Measurements from ENCODE around the gene EIF3F. TPM values are rescaled to one million over a fixed set of nuclear protein-coding genes. Genes with fewer than 3 reads are reported as not detected.

The EIF3F gene
- polyA plus RNA-seq, 2 of the 4 experiments (the other 2 are of a cell fraction) = 119 to 293 TPM

- ChIA-PET CTCF (interaction anchor here (1.7 to 1.8 kb wide), 2 partner anchors 12 to 15 kb away, joined by 4 read pairs; partner anchors contain the start of gene EIF3F), POLR2A (no interaction called here)
- Histone ChIP-seq H3K4me1 (no peaks in the 10 kb centered on the region; the same call in 2 of the 3 replicates), H3K4me2 (no peak overlapping the region), H3K27ac (no peak overlapping the region), H3K9me3 (no peaks in the 10 kb centered on the region), H3K4me3 (no peak overlapping the region)
- FAIRE-seq = no peak
- no peak for DNase-seq (ENCODE audit: low read depth in 1 of 2, low spot score in 1 of 2)
- TF ChIP-seq BCL3 (IDR thresholded peaks at IDR 0.05) (no peak), NFE2L2 (conservative IDR thresholded peaks at IDR 0.05; ENCODE audit: low read length) (no peak), SMC3 (IDR thresholded peaks at IDR 0.05) (no peak), PHF8 (IDR thresholded peaks at IDR 0.05; ENCODE audit: borderline replicate concordance, low read depth) (no peak), GATA3 (IDR thresholded peaks at IDR 0.05; ENCODE audit: borderline replicate concordance) (no peak), NPAS2 (CRISPR knock-in tag; IDR thresholded peaks at IDR 0.05; ENCODE audit: borderline replicate concordance) (no peak), HMGXB4 (CRISPR knock-in tag; IDR thresholded peaks at IDR 0.05; ENCODE audit: borderline replicate concordance) (no peak), HES2 (IDR thresholded peaks at IDR 0.05) (no peak), MAZ (IDR thresholded peaks at IDR 0.05; ENCODE audit: borderline replicate concordance, low read depth, low read length) (no peak), RAD21 (conservative IDR thresholded peaks at IDR 0.05 in 1 of 2, IDR thresholded peaks at IDR 0.05 in 1 of 2) (no peak), JUNB (IDR thresholded peaks at IDR 0.05) (no peak), E2F6 (IDR thresholded peaks at IDR 0.05; ENCODE audit: borderline replicate concordance, low read depth) (no peak), CBX2 (IDR thresholded peaks at IDR 0.05; ENCODE audit: borderline replicate concordance, low read depth) (no peak), USF2 (IDR thresholded peaks at IDR 0.05) (no peak), CTCF (IDR thresholded peaks at IDR 0.05) (no peak), CEBPB (IDR thresholded peaks at IDR 0.05) (no peak)
- no peak for ATAC-seq
Observed at GRCh38 chr11:7971846-7972245, 15.3 kb upstream of the EIF3F start.

GRCh38 chr11:7973011-7973410 is 14.1 kb upstream of the EIF3F start:
- 73% methylated on average over 5 of the region's 5 CpGs for WGBS (ENCODE audit: missing lambda C conversion rate)
- no peak overlapping the region for H3K27ac ChIP-seq
- POLR2A ChIA-PET = no interaction called here
- no peak for TF ChIP-seq TP53 (CRISPR knock-in tag; IDR thresholded peaks at IDR 0.05)
- no peak for TF ChIP-seq ZSCAN20 (CRISPR knock-in tag; IDR thresholded peaks at IDR 0.05)
- TF ChIP-seq RCOR1 (IDR thresholded peaks at IDR 0.05; ENCODE audit: low read depth, low read length) = no peak
- TF ChIP-seq KDM5A (IDR thresholded peaks at IDR 0.05) = no peak
- TF ChIP-seq PBX3 (IDR thresholded peaks at IDR 0.05) = no peak
- no peak for TF ChIP-seq NFE2L2 (conservative IDR thresholded peaks at IDR 0.05; ENCODE audit: low read length)
- no peak for TF ChIP-seq BCL3 (IDR thresholded peaks at IDR 0.05)
- TF ChIP-seq HMGXB4 (CRISPR knock-in tag; IDR thresholded peaks at IDR 0.05; ENCODE audit: borderline replicate concordance) = no peak
- no peak for TF ChIP-seq HOXA7 (CRISPR knock-in tag; IDR thresholded peaks at IDR 0.05)
- no peak for TF ChIP-seq RAD21 (conservative IDR thresholded peaks at IDR 0.05 in 1 of 2, IDR thresholded peaks at IDR 0.05 in 1 of 2)
- no peak for TF ChIP-seq ATOH8 (CRISPR knock-in tag; IDR thresholded peaks at IDR 0.05; ENCODE audit: low read depth)
- TF ChIP-seq ZC3H11A (IDR thresholded peaks at IDR 0.05) = no peak

More at GRCh38 chr11:7973011-7973410, 14.1 kb upstream of the EIF3F start:
- Histone ChIP-seq H3K9me3 (no peaks in the 10 kb centered on the region), H3K4me3 (no peak overlapping the region), H3K4me2 (no peak overlapping the region), H3K4me1 (peaks cover 11% of the 10 kb centered on the region)
- ATAC-seq (no peak), FAIRE-seq (no peak), DNase-seq (ENCODE audit: low read depth in 1 of 2, low spot score in 1 of 2) (no peak)
- CTCF ChIA-PET = interaction anchor here (1.0 to 1.8 kb wide), 2 partner anchors 9 to 33 kb away, joined by 3 to 4 read pairs; no protein-coding TSS in a partner anchor

Data from A549 (cell line).